Measurements from ENCODE around the gene MSANTD7. TPM values are rescaled to one million over a fixed set of nuclear protein-coding genes. Genes with fewer than 3 reads are reported as not detected.

Gene MSANTD7
- total and polyA plus RNA-seq, 2 of the 13 experiments (the other 11 are each of a cell fraction or from before 2014, with no cell fraction given), result 3.7 to 16.7 TPM

DNA sequence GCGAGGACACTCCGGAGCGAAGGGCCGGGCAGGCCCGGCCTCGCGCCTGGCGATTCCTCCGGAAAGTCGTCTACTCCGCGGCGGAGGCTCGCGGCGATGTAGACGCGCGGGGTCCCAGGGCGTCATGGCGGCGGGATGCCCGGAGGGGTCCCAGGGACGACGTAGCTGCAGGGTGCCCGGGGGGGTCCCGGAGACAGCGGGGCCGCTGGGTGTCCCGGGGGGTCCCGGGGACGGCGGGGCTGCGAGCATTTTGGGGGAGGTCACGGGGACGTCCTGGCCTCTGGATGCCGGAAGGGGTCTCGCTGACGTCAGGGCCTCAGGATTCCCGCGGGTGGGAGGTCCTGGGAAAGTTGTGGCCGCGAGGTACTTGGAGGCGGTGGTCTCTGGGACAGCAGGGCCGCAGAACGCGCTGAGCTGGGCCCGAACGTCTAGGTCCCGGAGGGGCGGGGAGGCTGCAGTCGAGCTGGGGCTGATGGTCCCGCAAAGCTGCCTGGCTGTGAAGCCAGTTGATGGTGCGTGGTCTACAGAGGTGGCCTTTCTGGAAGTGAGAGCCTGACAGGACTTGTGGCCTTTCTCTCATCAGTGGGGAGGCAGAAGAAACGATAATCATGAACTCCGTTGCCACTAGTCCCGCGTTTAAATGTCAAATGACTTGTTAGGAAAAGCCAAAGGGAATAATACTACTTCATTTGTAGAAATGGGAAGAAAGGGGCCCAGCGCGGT, 637 bp downstream of the MSANTD7 start (continued):
- TF ChIP-seq ASH2L (IDR thresholded peaks at IDR 0.05; ENCODE audit: insufficient read length, low read depth, low read length) (peak; percentile 4), HES4 (CRISPR knock-in tag; IDR thresholded peaks at IDR 0.05; ENCODE audit: borderline replicate concordance) (peak; percentile 58; the same call in 1 of the 2 replicates), ZNF558 (CRISPR knock-in tag; IDR thresholded peaks at IDR 0.05; ENCODE audit: borderline replicate concordance) (no peak), BATF2 (CRISPR knock-in tag; IDR thresholded peaks at IDR 0.05) (0 out of 2 replicates have a peak, but pooled peaks have one; percentile 1), PHF5A (CRISPR knock-in tag; IDR thresholded peaks at IDR 0.05; ENCODE audit: low read depth, unreplicated experiment) (no peak), ZNF292 (CRISPR knock-in tag; IDR thresholded peaks at IDR 0.05; ENCODE audit: borderline replicate concordance, low read depth) (no peak), ZNF33B (CRISPR knock-in tag; IDR thresholded peaks at IDR 0.05) (no peak), MAX (IDR thresholded peaks at IDR 0.05) (0 out of 2 replicates have a peak, but pooled peaks have one; percentile 13), SRY (CRISPR knock-in tag; IDR thresholded peaks at IDR 0.05) (no peak), ZNF235 (CRISPR knock-in tag; IDR thresholded peaks at IDR 0.05; ENCODE audit: borderline replicate concordance) (no peak), ZNF484 (CRISPR knock-in tag; IDR thresholded peaks at IDR 0.05; ENCODE audit: borderline replicate concordance, low read depth) (no peak), NFE2L2 (IDR thresholded peaks at IDR 0.05; ENCODE audit: low read length) (no peak), ZFYVE20 (CRISPR knock-in tag; IDR thresholded peaks at IDR 0.05; ENCODE audit: borderline replicate concordance, low read depth) (no peak), ZBTB26 (CRISPR knock-in tag; IDR thresholded peaks at IDR 0.05; ENCODE audit: borderline replicate concordance) (no peak), ZNF598 (CRISPR knock-in tag; IDR thresholded peaks at IDR 0.05; ENCODE audit: borderline replicate concordance) (0 out of 2 replicates have a peak, but pooled peaks have one; percentile 11), ZNF850 (CRISPR knock-in tag; conservative IDR thresholded peaks at IDR 0.05) (no peak)
- TF ChIP-seq, protein P1, sequence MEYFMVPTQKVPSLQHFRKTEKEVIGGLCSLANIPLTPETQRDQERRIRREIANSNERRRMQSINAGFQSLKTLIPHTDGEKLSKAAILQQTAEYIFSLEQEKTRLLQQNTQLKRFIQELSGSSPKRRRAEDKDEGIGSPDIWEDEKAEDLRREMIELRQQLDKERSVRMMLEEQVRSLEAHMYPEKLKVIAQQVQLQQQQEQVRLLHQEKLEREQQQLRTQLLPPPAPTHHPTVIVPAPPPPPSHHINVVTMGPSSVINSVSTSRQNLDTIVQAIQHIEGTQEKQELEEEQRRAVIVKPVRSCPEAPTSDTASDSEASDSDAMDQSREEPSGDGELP (IDR thresholded peaks at IDR 0.05; ENCODE audit: borderline replicate concordance, low read depth), result no peak
- TF ChIP-seq, protein P2, sequence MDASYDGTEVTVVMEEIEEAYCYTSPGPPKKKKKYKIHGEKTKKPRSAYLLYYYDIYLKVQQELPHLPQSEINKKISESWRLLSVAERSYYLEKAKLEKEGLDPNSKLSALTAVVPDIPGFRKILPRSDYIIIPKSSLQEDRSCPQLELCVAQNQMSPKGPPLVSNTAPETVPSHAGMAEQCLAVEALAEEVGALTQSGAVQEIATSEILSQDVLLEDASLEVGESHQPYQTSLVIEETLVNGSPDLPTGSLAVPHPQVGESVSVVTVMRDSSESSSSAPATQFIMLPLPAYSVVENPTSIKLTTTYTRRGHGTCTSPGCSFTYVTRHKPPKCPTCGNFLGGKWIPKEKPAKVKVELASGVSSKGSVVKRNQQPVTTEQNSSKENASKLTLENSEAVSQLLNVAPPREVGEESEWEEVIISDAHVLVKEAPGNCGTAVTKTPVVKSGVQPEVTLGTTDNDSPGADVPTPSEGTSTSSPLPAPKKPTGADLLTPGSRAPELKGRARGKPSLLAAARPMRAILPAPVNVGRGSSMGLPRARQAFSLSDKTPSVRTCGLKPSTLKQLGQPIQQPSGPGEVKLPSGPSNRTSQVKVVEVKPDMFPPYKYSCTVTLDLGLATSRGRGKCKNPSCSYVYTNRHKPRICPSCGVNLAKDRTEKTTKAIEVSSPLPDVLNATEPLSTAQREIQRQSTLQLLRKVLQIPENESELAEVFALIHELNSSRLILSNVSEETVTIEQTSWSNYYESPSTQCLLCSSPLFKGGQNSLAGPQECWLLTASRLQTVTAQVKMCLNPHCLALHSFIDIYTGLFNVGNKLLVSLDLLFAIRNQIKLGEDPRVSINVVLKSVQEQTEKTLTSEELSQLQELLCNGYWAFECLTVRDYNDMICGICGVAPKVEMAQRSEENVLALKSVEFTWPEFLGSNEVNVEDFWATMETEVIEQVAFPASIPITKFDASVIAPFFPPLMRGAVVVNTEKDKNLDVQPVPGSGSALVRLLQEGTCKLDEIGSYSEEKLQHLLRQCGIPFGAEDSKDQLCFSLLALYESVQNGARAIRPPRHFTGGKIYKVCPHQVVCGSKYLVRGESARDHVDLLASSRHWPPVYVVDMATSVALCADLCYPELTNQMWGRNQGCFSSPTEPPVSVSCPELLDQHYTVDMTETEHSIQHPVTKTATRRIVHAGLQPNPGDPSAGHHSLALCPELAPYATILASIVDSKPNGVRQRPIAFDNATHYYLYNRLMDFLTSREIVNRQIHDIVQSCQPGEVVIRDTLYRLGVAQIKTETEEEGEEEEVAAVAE (CRISPR knock-in tag; IDR thresholded peaks at IDR 0.05; ENCODE audit: borderline replicate concordance), result no peak
- TF ChIP-seq, protein P3, sequence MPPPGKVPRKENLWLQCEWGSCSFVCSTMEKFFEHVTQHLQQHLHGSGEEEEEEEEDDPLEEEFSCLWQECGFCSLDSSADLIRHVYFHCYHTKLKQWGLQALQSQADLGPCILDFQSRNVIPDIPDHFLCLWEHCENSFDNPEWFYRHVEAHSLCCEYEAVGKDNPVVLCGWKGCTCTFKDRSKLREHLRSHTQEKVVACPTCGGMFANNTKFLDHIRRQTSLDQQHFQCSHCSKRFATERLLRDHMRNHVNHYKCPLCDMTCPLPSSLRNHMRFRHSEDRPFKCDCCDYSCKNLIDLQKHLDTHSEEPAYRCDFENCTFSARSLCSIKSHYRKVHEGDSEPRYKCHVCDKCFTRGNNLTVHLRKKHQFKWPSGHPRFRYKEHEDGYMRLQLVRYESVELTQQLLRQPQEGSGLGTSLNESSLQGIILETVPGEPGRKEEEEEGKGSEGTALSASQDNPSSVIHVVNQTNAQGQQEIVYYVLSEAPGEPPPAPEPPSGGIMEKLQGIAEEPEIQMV (CRISPR knock-in tag; IDR thresholded peaks at IDR 0.05; ENCODE audit: low read depth), result no peak
